Adrenal gland (tissue), 12 donors: ENCODE results near the gene GALNT11. TPM values are rescaled to one million over a fixed set of nuclear protein-coding genes. Genes with fewer than 3 reads are reported as not detected.

ENCODE experiments used
- DNase-seq, 7 donors: peaks; one replicate each; pipeline ENCODE4 v3.0.0-alpha.2; 2019 to 2020
- H3K27ac ChIP-seq, 5 donors: fragments of 200-600 bp; sonication (generic) in 4 of 5; 1 replicate in 3 of 5; 2 replicates in 2 of 5; pipeline versions ENCODE4 v1.5.1 to v1.8.0; 2016 to 2020; ENCODE audit warnings: mild to moderate bottlenecking in 1 of 5
- H3K27me3 ChIP-seq: fragments of 200-600 bp; 2 replicates; pipeline ENCODE4 v1.8.0; 2021
- H3K36me3 ChIP-seq, 2 donors: fragments of 200-600 bp; replicated peaks in 1 of 2; 1 replicate in 1 of 2; 2 replicates in 1 of 2; pipeline versions ENCODE4 v1.5.1 to v1.8.0; 2018 to 2022
- H3K4me1 ChIP-seq, 2 donors: fragments of 200-600 bp; replicated peaks in 1 of 2; 1 replicate in 1 of 2; 2 replicates in 1 of 2; pipeline versions ENCODE4 v1.5.1 to v1.8.0; 2018 to 2021
- H3K4me3 ChIP-seq, 4 donors: fragments of 200-600 bp; sonication (generic) in 3 of 4; one replicate each; pipeline ENCODE4 v1.5.1; 2016 to 2018
- H3K9me3 ChIP-seq, 3 donors: fragments of 200-600 bp; sonication (generic) in 1 of 3; replicated peaks in 1 of 3; 1 replicate in 2 of 3; 2 replicates in 1 of 3; pipeline versions ENCODE4 v1.5.1 to v1.8.0; 2016 to 2021
- CTCF ChIP-seq, 6 experiments: fragments of 450-650 bp in 4 of 6; fragments of 200-600 bp in 2 of 6; sonication (generic) in 1 of 6; IDR thresholded peaks; 1 replicate in 5 of 6; 2 replicates in 1 of 6; pipeline versions ENCODE4 v1.5.1 to v1.8.0; 2016 to 2021; ENCODE audit warnings: antibody characterized with exemption in 6 of 6, mild to moderate bottlenecking in 2 of 6, moderate library complexity in 1 of 6
- POLR2A ChIP-seq, 2 donors: fragments of 450-650 bp; IDR thresholded peaks; one replicate each; pipeline ENCODE4 v1.6.1; 2017; ENCODE audit warnings: antibody characterized with exemption in 2 of 2, mild to moderate bottlenecking in 2 of 2, moderate library complexity in 1 of 2
- WGBS, 4 donors: extraction: QIAGEN DNeasy Blood & Tissue Kit in 2 of 4; methylation state at CpG; one replicate each; pipeline versions ENCODE4 v1.1.5 to v1.1.7; 2013 to 2017; 5-methylcytosine and 5-hydroxymethylcytosine counted together
- intact Hi-C, 2 donors: fragments of 100-400 bp; cut with DNase I; formaldehyde crosslinking; loops; one replicate each; pipeline versions ENCODE4 v1.14.1 to v1.15.0; 2022 to 2023
- polyA plus RNA-seq, 3 donors: library from polyadenylated mRNA; stranded (reverse); fragments of 200-250 nt in 2 of 3; fragments of 350-450 nt in 1 of 3; fragmentation: Illumina TruSeq in 1 of 3; extraction: RNeasy Lipid Tissue Mini Kit (QIAGEN cat#74804) in 1 of 3; gene quantifications; one replicate each; pipeline ENCODE4 v1.2.3, GENCODE V29; 2013 to 2014
- total RNA-seq, 9 donors: library from RNA; depleted of rRNA in 4 of 9; stranded (reverse); fragments of >200 nt in 4 of 9; fragments of 120-200 nt in 1 of 9; fragmentation: NEBNext Ultra II Directional in 1 of 9; extraction: Animal tissue kit (Norgen Biotek cat#: 25700) in 1 of 9; gene quantifications; one replicate each; pipeline versions ENCODE4 v1.1.0 to v1.2.4, GENCODE V29; 2013 to 2023
- donor health status: healthy with polysubstance abuse.
- donor health status: Bipolar disorder and iron deficiency.
- donor health status: DM: yes; HTN: yes; CAD: no.
- donor health status: DM: no; HTN: no; CAD: no.
- donor health status: DM: no; HTN: no; CAD: no.
- donor health status: DM: yes; HTN: yes; CAD: no.

Gene GALNT11
- total and polyA plus RNA-seq, 12 donors = 23.2 to 51.3 (median 38.5) TPM

- Histone ChIP-seq H3K4me1 (no peaks in the 10 kb centered on the region), H3K4me3 (no peak overlapping the region), H3K27ac (no peak overlapping the region), H3K27me3 (no peaks in the 10 kb centered on the region), H3K9me3 (peaks cover 0 to 9% (median 0%) of the 10 kb centered on the region in 3 donors), H3K36me3 (no peaks in the 10 kb centered on the region)
- intact Hi-C loops = no loop called here
- TF ChIP-seq CTCF (IDR thresholded peaks at IDR 0.05) (no peak), POLR2A (IDR thresholded peaks at IDR 0.05) (no peak)
- no peak for DNase-seq
Measured at GRCh38 chr7:152046531-152046930, 21.1 kb downstream of the GALNT11 start.

- Histone ChIP-seq H3K36me3 (no peaks in the 10 kb centered on the region), H3K27ac (no peak overlapping the region), H3K9me3 (peaks cover 0 to 9% (median 0%) of the 10 kb centered on the region in 3 donors), H3K4me1 (no peaks in the 10 kb centered on the region), H3K27me3 (no peaks in the 10 kb centered on the region), H3K4me3 (no peak overlapping the region)
- intact Hi-C loops = no loop called here
- 95 to 99% (median 98%) methylated on average over 2 of the region's 2 CpGs for WGBS, 4 donors
- DNase-seq = no peak
- no peak for TF ChIP-seq CTCF (IDR thresholded peaks at IDR 0.05)
- no peak for TF ChIP-seq POLR2A (IDR thresholded peaks at IDR 0.05)
Measured at GRCh38 chr7:152048051-152048450, 22.6 kb downstream of the GALNT11 start.

- no peaks in the 10 kb centered on the region for H3K36me3 ChIP-seq
- no peak for DNase-seq
- H3K27ac ChIP-seq = no peak overlapping the region
- WGBS, 4 donors = 81 to 90% (median 86%) methylated on average over 4 of the region's 4 CpGs
- no peak overlapping the region for H3K4me3 ChIP-seq
- H3K27me3 ChIP-seq = no peaks in the 10 kb centered on the region
- intact Hi-C loops = no loop called here
- no peak for TF ChIP-seq CTCF (IDR thresholded peaks at IDR 0.05)
- H3K9me3 ChIP-seq = no peaks in the 10 kb centered on the region
- H3K4me1 ChIP-seq = no peaks in the 10 kb centered on the region
Measured at GRCh38 chr7:152050547-152050971, 25.1 kb downstream of the GALNT11 start.

GRCh38 chr7:152051968-152052367 lies 26.5 kb downstream of the GALNT11 start:
- Histone ChIP-seq H3K27ac (no peak overlapping the region), H3K9me3 (no peaks in the 10 kb centered on the region), H3K36me3 (no peaks in the 10 kb centered on the region), H3K27me3 (no peaks in the 10 kb centered on the region), H3K4me1 (no peaks in the 10 kb centered on the region), H3K4me3 (no peak overlapping the region)
- no peak for DNase-seq
- TF ChIP-seq POLR2A (IDR thresholded peaks at IDR 0.05) (no peak), CTCF (IDR thresholded peaks at IDR 0.05) (no peak)
- intact Hi-C loops = no loop called here
- WGBS, 4 donors = 93 to 98% (median 97%) methylated on average over 3 of the region's 3 CpGs
